HepG2 (cell line): ENCODE data around the gene PRKAB1. TPM values are rescaled to one million over a fixed set of nuclear protein-coding genes. Genes with fewer than 3 reads are reported as not detected.

ENCODE experiments used
- ATAC-seq: fragments of 200-7000 bp; cut with Tn5 transposase; 3 replicates; pipeline ENCODE4 v1.9.1; 2020; ENCODE audit warnings: mild to moderate bottlenecking, moderate library complexity
- BruUV-seq: library from RNA; stranded (reverse); fragments of 400-500 nt; replicated peaks from 2 replicates; lab custom pipeline; 2021; lab: Mats Ljungman, UMichigan
- CTCF ChIA-PET: fragments of 300-600 bp; formaldehyde crosslinking; extraction: SDS; loops from one replicate; lab custom pipeline; 2021; ENCODE audit warnings: low total read pairs, inconsistent platforms, low intra/inter-chr PET ratio; lab: Yijun Ruan, JAX
- POLR2A ChIA-PET: fragments of 350-600 bp; sonication (Branson Sonifier 250); formaldehyde crosslinking; loops from one replicate; lab custom pipeline; 2020; ENCODE audit warnings: antibody characterized with exemption, inconsistent platforms; lab: Yijun Ruan, JAX
- DNase-seq: peaks from one replicate; pipeline ENCODE4 v3.0.0-alpha.2; 2015; ENCODE audit warnings: low spot score
- FAIRE-seq: peaks from 3 replicates; lab custom pipeline; 2011; peaks lifted over from hg19 to GRCh38; lab: Jason Lieb, UNC
- H2AFZ ChIP-seq: one replicate; pipeline ENCODE4 v1.6.1; 2011; ENCODE audit warnings: low read length, inconsistent platforms
- H3K27ac ChIP-seq: fragments of 300-600 bp; 3 replicates; pipeline ENCODE4 v1.8.0; 2011; ENCODE audit warnings: mixed run types, mild to moderate bottlenecking, mixed read lengths, low read length, inconsistent platforms; ENCODE audit not compliant: insufficient read depth; ENCODE audit errors: extremely low read length
- H3K27me3 ChIP-seq, 2 experiments: fragments of 200-600 bp in 1 of 2; 2 replicates in 1 of 2; 3 replicates in 1 of 2; pipeline versions ENCODE4 v1.6.0 to v1.8.0; 2011; ENCODE audit warnings: low read length in 2 of 2, mild to moderate bottlenecking in 2 of 2, moderate library complexity in 2 of 2, inconsistent platforms in 1 of 2; ENCODE audit not compliant: insufficient read depth in 2 of 2, control insufficient read depth in 1 of 2
- H3K36me3 ChIP-seq, 2 experiments: fragments of 200-600 bp in 1 of 2; replicated peaks in 1 of 2; 2 replicates in 1 of 2; 3 replicates in 1 of 2; pipeline versions ENCODE4 v1.5.1 to v1.8.0; 2011; ENCODE audit warnings: low read length in 2 of 2, inconsistent platforms in 1 of 2; ENCODE audit not compliant: insufficient read depth in 2 of 2, control insufficient read depth in 1 of 2
- H3K4me1 ChIP-seq: 2 replicates; pipeline ENCODE4 v1.5.1; 2012; ENCODE audit warnings: low read length, inconsistent platforms; ENCODE audit not compliant: insufficient read depth
- H3K4me2 ChIP-seq: 2 replicates; pipeline ENCODE4 v1.6.0; 2011; ENCODE audit warnings: low read depth, low read length, inconsistent platforms
- H3K4me3 ChIP-seq, 3 experiments: fragments of 200-600 bp in 1 of 3; sonication (generic), shearing (Covaris generic) in 1 of 3; replicated peaks in 1 of 3; 2 replicates each; pipeline ENCODE4 v1.5.1; 2011 to 2016; ENCODE audit warnings: low read length in 3 of 3, inconsistent platforms in 2 of 3, low read depth in 2 of 3, mild to moderate bottlenecking in 2 of 3, control low read depth in 1 of 3, mixed read lengths in 1 of 3; ENCODE audit not compliant: insufficient read depth in 1 of 3
- H3K79me2 ChIP-seq: one replicate; pipeline ENCODE4 v1.6.1; 2011; ENCODE audit warnings: low read length, inconsistent platforms; ENCODE audit not compliant: insufficient read depth
- H3K9ac ChIP-seq: 2 replicates; pipeline ENCODE4 v1.6.0; 2011; ENCODE audit warnings: mild to moderate bottlenecking, low read depth, low read length, inconsistent platforms; ENCODE audit not compliant: insufficient read depth
- H3K9me3 ChIP-seq: 2 replicates; pipeline ENCODE4 v1.5.1; 2012; ENCODE audit warnings: mild to moderate bottlenecking, low read length
- H4K20me1 ChIP-seq: 2 replicates; pipeline ENCODE4 v1.6.0; 2011; ENCODE audit warnings: inconsistent platforms, mild to moderate bottlenecking, low read length, moderate library complexity; ENCODE audit not compliant: insufficient read depth
- KDM2A ChIP-seq: sonication (generic); formaldehyde crosslinking; IDR thresholded peaks from 2 replicates; pipeline ENCODE4 v1.4.0; 2020; ENCODE audit warnings: low read depth, missing genetic modification reagents, borderline replicate concordance
- ZNF547 ChIP-seq: sonication (generic); formaldehyde crosslinking; IDR thresholded peaks from 2 replicates; pipeline ENCODE4 v1.5.1; 2020; ENCODE audit warnings: mild to moderate bottlenecking, missing genetic modification reagents
- in situ Hi-C: cut with HindIII; loops from 2 replicates; pipeline ENCODE4 v1.10.0; 2017; ENCODE audit warnings: low pct_unique_long_range_greater_than_20kb; ENCODE audit not compliant: extremely low pct_ligation_motif_present
- intact Hi-C: fragments of 100-400 bp; cut with micrococcal nuclease; formaldehyde crosslinking; loops from one replicate; pipeline ENCODE4 v1.10.0; 2022; ENCODE audit not compliant: unreplicated experiment
- polyA plus RNA-seq, 8 experiments: library from polyadenylated mRNA; depleted of rRNA in 3 of 8; stranded (reverse) in 7 of 8; unstranded in 1 of 8; fragments of >200 nt; fragmentation: Illumina TruSeq in 4 of 8; extraction: Trizol in 4 of 8; gene quantifications; 2 replicates each; pipeline versions ENCODE4 v1.2.1 to v1.2.3, GENCODE V29; 2011 to 2016; ENCODE audit warnings: low read depth in 4 of 8, missing spikeins in 1 of 8, mixed read lengths in 1 of 8; ENCODE audit not compliant: insufficient read depth in 1 of 8
- total RNA-seq, 5 experiments: library from RNA; depleted of rRNA; stranded (reverse); fragments of >200 nt; fragmentation: Illumina TruSeq; extraction: Trizol; gene quantifications; 2 replicates each; pipeline ENCODE4 v1.2.3, GENCODE V29; 2016; ENCODE audit warnings: low read depth in 1 of 5
- TF ChIP-seq, protein P1 (sequence below): sonication (generic); formaldehyde crosslinking; IDR thresholded peaks from 2 replicates; pipeline ENCODE4 v1.4.0; 2020; ENCODE audit warnings: low read depth, missing genetic modification reagents

Gene PRKAB1
- total and polyA plus RNA-seq, 2 of the 13 experiments (the other 11 are each of a cell fraction or from before 2014, with no cell fraction given), result 28.4 to 35.5 TPM

DNA sequence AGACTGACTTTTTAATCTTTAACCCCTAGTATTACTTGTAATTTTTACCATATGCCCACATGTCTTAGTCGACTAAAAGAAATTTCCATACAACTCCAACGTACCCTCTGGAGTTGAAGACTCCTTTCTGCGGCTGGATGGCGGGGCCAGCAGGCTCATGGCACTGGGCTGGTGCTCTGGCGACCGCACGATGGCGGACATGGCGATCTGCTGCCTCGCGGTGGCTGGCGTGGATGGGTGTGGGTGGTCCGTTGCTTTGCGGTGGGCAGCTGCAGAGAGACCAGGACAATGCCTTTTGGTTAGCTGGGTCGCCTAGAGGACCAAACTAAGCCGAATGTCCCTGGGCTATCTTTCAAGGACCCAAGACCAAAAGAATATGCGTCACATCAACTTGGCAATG is 50.2 kb downstream of the PRKAB1 start (continued):
- TF ChIP-seq, protein P1, sequence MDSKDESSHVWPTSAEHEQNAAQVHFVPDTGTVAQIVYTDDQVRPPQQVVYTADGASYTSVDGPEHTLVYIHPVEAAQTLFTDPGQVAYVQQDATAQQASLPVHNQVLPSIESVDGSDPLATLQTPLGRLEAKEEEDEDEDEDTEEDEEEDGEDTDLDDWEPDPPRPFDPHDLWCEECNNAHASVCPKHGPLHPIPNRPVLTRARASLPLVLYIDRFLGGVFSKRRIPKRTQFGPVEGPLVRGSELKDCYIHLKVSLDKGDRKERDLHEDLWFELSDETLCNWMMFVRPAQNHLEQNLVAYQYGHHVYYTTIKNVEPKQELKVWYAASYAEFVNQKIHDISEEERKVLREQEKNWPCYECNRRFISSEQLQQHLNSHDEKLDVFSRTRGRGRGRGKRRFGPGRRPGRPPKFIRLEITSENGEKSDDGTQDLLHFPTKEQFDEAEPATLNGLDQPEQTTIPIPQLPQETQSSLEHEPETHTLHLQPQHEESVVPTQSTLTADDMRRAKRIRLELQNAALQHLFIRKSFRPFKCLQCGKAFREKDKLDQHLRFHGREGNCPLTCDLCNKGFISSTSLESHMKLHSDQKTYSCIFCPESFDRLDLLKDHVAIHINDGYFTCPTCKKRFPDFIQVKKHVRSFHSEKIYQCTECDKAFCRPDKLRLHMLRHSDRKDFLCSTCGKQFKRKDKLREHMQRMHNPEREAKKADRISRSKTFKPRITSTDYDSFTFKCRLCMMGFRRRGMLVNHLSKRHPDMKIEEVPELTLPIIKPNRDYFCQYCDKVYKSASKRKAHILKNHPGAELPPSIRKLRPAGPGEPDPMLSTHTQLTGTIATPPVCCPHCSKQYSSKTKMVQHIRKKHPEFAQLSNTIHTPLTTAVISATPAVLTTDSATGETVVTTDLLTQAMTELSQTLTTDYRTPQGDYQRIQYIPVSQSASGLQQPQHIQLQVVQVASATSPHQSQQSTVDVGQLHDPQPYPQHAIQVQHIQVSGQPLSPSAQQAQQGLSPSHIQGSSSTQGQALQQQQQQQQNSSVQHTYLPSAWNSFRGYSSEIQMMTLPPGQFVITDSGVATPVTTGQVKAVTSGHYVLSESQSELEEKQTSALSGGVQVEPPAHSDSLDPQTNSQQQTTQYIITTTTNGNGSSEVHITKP (CRISPR knock-in tag), result no peak

DNA sequence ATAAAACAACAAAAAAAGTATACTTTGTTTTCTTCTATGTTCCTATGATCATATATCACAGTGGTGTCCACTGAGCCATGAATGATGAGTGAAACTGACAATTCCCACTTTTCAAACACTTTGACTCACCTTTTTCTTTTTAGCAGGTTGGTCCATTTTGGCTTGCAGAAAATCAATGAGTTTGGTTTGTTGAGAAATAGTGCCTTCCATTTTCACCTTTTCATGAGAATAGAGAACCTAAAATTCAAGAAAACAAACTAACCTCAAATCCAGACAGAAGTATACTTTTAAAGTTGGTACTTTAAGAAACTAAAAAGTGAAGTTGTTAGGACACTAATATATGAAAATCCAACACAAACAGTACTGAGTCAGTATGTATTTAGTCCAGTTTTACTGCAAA is 52.4 kb downstream of the PRKAB1 start:
- ChIA-PET POLR2A (no interaction called here), CTCF (no interaction called here)
- no peak for TF ChIP-seq ZNF547 (CRISPR knock-in tag)
- no peak for TF ChIP-seq KDM2A
- H3K9me3 ChIP-seq, result no peaks in the 10 kb centered on the region
- peaks cover 0 to 20% of the 10 kb centered on the region in 2 experiments; a peak in 3 of 5 replicates for H3K36me3 ChIP-seq
- no peak overlapping the region for H3K9ac ChIP-seq
- H4K20me1 ChIP-seq, result no peaks in the 10 kb centered on the region; the same call in 1 of the 2 replicates
- DNase-seq (no peak), FAIRE-seq (no peak), ATAC-seq (no peak)
- in situ Hi-C loops, result no loop called here
- intact Hi-C loops, result no loop called here
- no peaks in the 10 kb centered on the region for H3K79me2 ChIP-seq
- H3K27ac ChIP-seq, result no peak overlapping the region
- H3K27me3 ChIP-seq, result no peaks in the 10 kb centered on the region
- H3K4me3 ChIP-seq, result no peak overlapping the region
- H2AFZ ChIP-seq, result no peak overlapping the region
- no peak overlapping the region for H3K4me2 ChIP-seq
- peaks cover 17% of the 10 kb centered on the region for H3K4me1 ChIP-seq
- BruUV-seq, result no TSS peak
